ENCODE results near the gene ANKRD60.

Gene ANKRD60

GRCh38 chr20:58196402-58197184 is 31.9 kb downstream of the ANKRD60 start:
- no peak for DNase-seq (ENCODE audit: extremely low read depth in 1 of 2, low read depth in 1 of 2)

GRCh38 chr20:58195047-58195446 is 33.4 kb downstream of the ANKRD60 start:
- DNase-seq (ENCODE audit: extremely low read depth in 1 of 2, low read depth in 1 of 2) = no peak

- no peak for DNase-seq (ENCODE audit: extremely low read depth in 1 of 2, low read depth in 1 of 2)
Observed at GRCh38 chr20:58194175-58194791, 34.2 kb downstream of the ANKRD60 start.

GRCh38 chr20:58192567-58192966 is 35.9 kb downstream of the ANKRD60 start:
- peak in 1 of 2 donors; percentile 32 for DNase-seq (ENCODE audit: extremely low read depth in 1 of 2, low read depth in 1 of 2)

GRCh38 chr20:58192065-58192464 is 36.4 kb downstream of the ANKRD60 start:
- no peak for DNase-seq (ENCODE audit: extremely low read depth in 1 of 2, low read depth in 1 of 2)

- DNase-seq (ENCODE audit: extremely low read depth in 1 of 2, low read depth in 1 of 2) = no peak
Observed at GRCh38 chr20:58188527-58188926, 39.9 kb downstream of the ANKRD60 start.

- DNase-seq (ENCODE audit: extremely low read depth in 1 of 2, low read depth in 1 of 2) = no peak
Observed at GRCh38 chr20:58184984-58185383, 43.5 kb downstream of the ANKRD60 start.

- no peak for DNase-seq (ENCODE audit: extremely low read depth in 1 of 2, low read depth in 1 of 2)
Observed at GRCh38 chr20:58184063-58184462, 44.4 kb downstream of the ANKRD60 start.

GRCh38 chr20:58182521-58183140 is 45.8 kb downstream of the ANKRD60 start:
- DNase-seq (ENCODE audit: extremely low read depth in 1 of 2, low read depth in 1 of 2) = no peak

- peak in 1 of 2 donors; percentile 50 for DNase-seq (ENCODE audit: extremely low read depth in 1 of 2, low read depth in 1 of 2)
Observed at GRCh38 chr20:58179432-58180099, 48.9 kb downstream of the ANKRD60 start.

GRCh38 chr20:58179083-58179431 is 49.4 kb downstream of the ANKRD60 start:
- no peak for DNase-seq (ENCODE audit: extremely low read depth in 1 of 2, low read depth in 1 of 2)

GRCh38 chr20:58177799-58178198 is 50.7 kb downstream of the ANKRD60 start:
- no peak for DNase-seq (ENCODE audit: extremely low read depth in 1 of 2, low read depth in 1 of 2)

GRCh38 chr20:58175836-58176235 is 52.6 kb downstream of the ANKRD60 start:
- no peak for DNase-seq (ENCODE audit: extremely low read depth in 1 of 2, low read depth in 1 of 2)

GRCh38 chr20:58175425-58175824 is 53.0 kb downstream of the ANKRD60 start:
- no peak for DNase-seq (ENCODE audit: extremely low read depth in 1 of 2, low read depth in 1 of 2)

- no peak for DNase-seq (ENCODE audit: extremely low read depth in 1 of 2, low read depth in 1 of 2)
Observed at GRCh38 chr20:58174708-58175280, 53.7 kb downstream of the ANKRD60 start.

GRCh38 chr20:58173930-58174707 is 54.3 kb downstream of the ANKRD60 start:
- no peak for DNase-seq (ENCODE audit: extremely low read depth in 1 of 2, low read depth in 1 of 2)

- no peak for DNase-seq (ENCODE audit: extremely low read depth in 1 of 2, low read depth in 1 of 2)
Observed at GRCh38 chr20:58173091-58173490, 55.4 kb downstream of the ANKRD60 start.

- no peak for DNase-seq (ENCODE audit: extremely low read depth in 1 of 2, low read depth in 1 of 2)
Observed at GRCh38 chr20:58171796-58172425, 56.5 kb downstream of the ANKRD60 start.

- DNase-seq (ENCODE audit: extremely low read depth in 1 of 2, low read depth in 1 of 2) = no peak
Observed at GRCh38 chr20:58169450-58169849, 59.0 kb downstream of the ANKRD60 start.

GRCh38 chr20:58168843-58169242 is 59.6 kb downstream of the ANKRD60 start:
- no peak for DNase-seq (ENCODE audit: extremely low read depth in 1 of 2, low read depth in 1 of 2)
